ENCODE results near the gene NAT14. TPM values are rescaled to one million over a fixed set of nuclear protein-coding genes. Genes with fewer than 3 reads are reported as not detected.
A peak's percentile ranks its signal among the peaks of the same experiment; 100 is the strongest.

Gene NAT14
- total and polyA plus RNA-seq, 2 of the 8 experiments (the other 6 are each of a cell fraction or from before 2014, with no cell fraction given): 47.1 to 71.2 TPM

DNA sequence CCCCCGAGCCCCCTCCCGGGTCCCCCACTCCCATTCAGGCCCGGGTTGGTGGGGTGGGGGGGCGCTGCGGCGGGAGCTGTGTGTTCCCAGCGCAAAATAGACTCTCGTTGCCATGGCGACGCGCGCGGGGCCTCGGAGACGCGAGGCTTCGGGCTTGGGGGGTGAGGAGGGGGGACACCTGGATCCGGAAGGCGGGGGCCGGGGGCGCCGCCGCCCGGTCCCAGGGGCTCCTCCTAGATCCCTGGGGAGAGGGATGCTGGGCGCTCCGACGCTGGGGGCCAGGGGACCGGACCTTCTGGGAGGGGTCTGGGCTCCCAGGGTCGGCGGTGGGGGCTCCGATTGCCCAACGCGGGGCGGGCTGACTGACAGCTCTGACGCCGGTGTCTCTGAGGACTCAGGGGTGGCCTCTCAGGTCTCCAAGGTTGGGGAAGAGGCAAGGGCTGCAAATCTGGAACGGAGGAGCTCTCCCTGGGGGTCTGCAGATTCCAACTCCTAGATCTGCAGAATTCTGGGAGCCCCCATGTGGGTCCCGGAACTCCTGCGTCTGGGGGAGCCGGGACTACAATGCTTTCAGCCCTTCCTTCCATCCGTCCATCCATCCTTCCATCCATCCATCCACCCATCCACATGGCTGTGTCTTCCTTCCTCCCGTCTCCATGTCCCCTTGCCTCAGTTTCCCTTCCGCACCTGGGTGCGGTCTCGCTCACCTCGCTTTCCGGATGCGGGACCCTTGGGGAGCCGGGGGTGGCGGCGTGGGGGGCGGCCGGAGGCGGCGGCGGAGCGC lies 32.8 kb upstream of the NAT14 start:
- FAIRE-seq (no peak), DNase-seq (ENCODE audit: low read depth in 1 of 2, low spot score in 2 of 2) (peak in 1 of 2 experiments; percentile 70)
- peak overlapping the region; percentile 26 to 69 (median 40); a peak in 7 of 8 replicates for H3K4me3 ChIP-seq (ENCODE audit: extremely low read depth in 1 of 4, insufficient read depth in 2 of 4, low read depth in 3 of 4, low read length in 4 of 4)
- H3K36me3 ChIP-seq (ENCODE audit: control insufficient read depth in 2 of 4, insufficient read depth in 4 of 4, low read length in 3 of 4): peaks cover 0 to 5% (median 0%) of the 10 kb centered on the region in 4 experiments; a peak in 2 of 8 replicates
- no peak overlapping the region for H2BK120ac ChIP-seq (replicated peaks; ENCODE audit: low read depth, low read length)
- H3K79me1 ChIP-seq (ENCODE audit: low read depth, low read length): peaks cover 4% of the 10 kb centered on the region; the same call in 1 of the 2 replicates
- no peak overlapping the region for H3K9ac ChIP-seq (replicated peaks in 1 of 4; ENCODE audit: extremely low read depth in 1 of 4, low read depth in 3 of 4, low read length in 3 of 4)
- H4K20me1 ChIP-seq (replicated peaks in 1 of 2; ENCODE audit: control insufficient read depth in 1 of 2, insufficient read depth in 2 of 2, low read length in 2 of 2): peaks cover 2 to 16% of the 10 kb centered on the region in 2 experiments
- H4K91ac ChIP-seq (replicated peaks; ENCODE audit: insufficient read length, low read length): no peak overlapping the region
- no peak overlapping the region for H2BK20ac ChIP-seq (ENCODE audit: low read length)
- H4K5ac ChIP-seq (ENCODE audit: insufficient read length, low read depth, low read length): no peak overlapping the region
- no peak overlapping the region for H2BK15ac ChIP-seq (ENCODE audit: low read length)
- no peaks in the 10 kb centered on the region for H3K79me2 ChIP-seq (ENCODE audit: control insufficient read depth in 1 of 2, insufficient read depth in 2 of 2, low read length in 2 of 2)
- H4K8ac ChIP-seq (ENCODE audit: extremely low read depth, insufficient read depth, low read length): no peak overlapping the region
- H3K14ac ChIP-seq (ENCODE audit: insufficient read length): no peak overlapping the region
- no peak overlapping the region for H2BK12ac ChIP-seq (ENCODE audit: low read depth, low read length)
- H3K9me3 ChIP-seq (ENCODE audit: insufficient read depth in 2 of 2, low read depth in 1 of 2, low read length in 1 of 2): no peaks in the 10 kb centered on the region
- H2AK5ac ChIP-seq (ENCODE audit: low read depth, low read length): no peak overlapping the region
- H3K56ac ChIP-seq (replicated peaks; ENCODE audit: insufficient read length, low read depth, low read length): no peak overlapping the region
- H3K27me3 ChIP-seq (replicated peaks in 1 of 4; ENCODE audit: control insufficient read depth in 3 of 4, extremely low read depth in 1 of 4, insufficient read depth in 3 of 4, low read length in 3 of 4): peaks cover 31 to 52% (median 50%) of the 10 kb centered on the region in 4 experiments
- H3K4ac ChIP-seq (replicated peaks; ENCODE audit: insufficient read length, low read depth, low read length): no peak overlapping the region
- CTCF ChIA-PET (ENCODE audit: partially characterized antibody): interaction anchor here (0.9 to 2.5 kb wide), 6 partner anchors 24 to 311 kb away, joined by 3 to 13 read pairs (median 6); partner anchors contain the start of gene DNAAF3
- H3K27ac ChIP-seq (ENCODE audit: low read depth, low read length): no peak overlapping the region
- peaks cover 0 to 5% (median 2%) of the 10 kb centered on the region in 4 experiments; a peak in 5 of 7 replicates for H3K4me1 ChIP-seq (replicated peaks in 1 of 4; ENCODE audit: control insufficient read depth in 3 of 4, insufficient read depth in 4 of 4, low read length in 3 of 4)
- H2BK5ac ChIP-seq (ENCODE audit: low read depth, low read length): no peak overlapping the region
- H3K23ac ChIP-seq (ENCODE audit: insufficient read length): no peak overlapping the region
- H2AFZ ChIP-seq (ENCODE audit: low read length): no peak overlapping the region
- 11% methylated on average over 21 of the region's 57 CpGs; no CpG with 5 or more reads in 1 of the 2 experiments for WGBS, 2 experiments (ENCODE audit: extremely low coverage in 1 of 2, insufficient coverage in 1 of 2, insufficient read length in 1 of 2, insufficient replicate concordance in 2 of 2, low coverage in 1 of 2, low lambda C conversion rate in 2 of 2, missing lambda C conversion rate in 1 of 2)
- peak overlapping the region; percentile 73 to 93 for H3K4me2 ChIP-seq (ENCODE audit: insufficient read depth in 1 of 2, low read depth in 2 of 2, low read length in 2 of 2)
- H3K18ac ChIP-seq (ENCODE audit: extremely low read depth, low read length): no peak overlapping the region
- POLR2A ChIA-PET (ENCODE audit: partially characterized antibody): interaction anchor here (0.5 to 3.0 kb wide), 18 partner anchors 8 to 335 kb away, joined by 3 to 22 read pairs (median 4); partner anchors contain the start of genes ISOC2, PPP1R12C, SHISA7 and UBE2S
- peaks cover 20% of the 10 kb centered on the region; the same call in 1 of the 2 replicates for H3K23me2 ChIP-seq (ENCODE audit: low read depth, low read length)
- TF ChIP-seq EGR1 (IDR thresholded peaks at IDR 0.05; ENCODE audit: borderline replicate concordance, low read depth, low read length) (no peak), NRF1 (IDR thresholded peaks at IDR 0.05; ENCODE audit: low read depth, low read length) (no peak), SIN3A (conservative IDR thresholded peaks at IDR 0.05 in 1 of 2, IDR thresholded peaks at IDR 0.05 in 1 of 2; ENCODE audit: low read depth in 1 of 2, low read length in 2 of 2) (no peak; a peak in 1 of 4 replicates), GABPA (IDR thresholded peaks at IDR 0.05; ENCODE audit: borderline replicate concordance, insufficient read depth, low read length) (no peak), SUZ12 (IDR thresholded peaks at IDR 0.05; ENCODE audit: low read length) (peak; percentile 38; the same call in 1 of the 2 replicates), EZH2 (IDR thresholded peaks at IDR 0.05; ENCODE audit: low read depth, low read length, severe bottlenecking) (peak; percentile 32), ASH2L (IDR thresholded peaks at IDR 0.05; ENCODE audit: low read length) (no peak), HDAC6 (IDR thresholded peaks at IDR 0.05; ENCODE audit: low read depth, low read length) (no peak), TCF12 (IDR thresholded peaks at IDR 0.05; ENCODE audit: low read depth, low read length) (no peak)
- TF ChIP-seq, protein P1, sequence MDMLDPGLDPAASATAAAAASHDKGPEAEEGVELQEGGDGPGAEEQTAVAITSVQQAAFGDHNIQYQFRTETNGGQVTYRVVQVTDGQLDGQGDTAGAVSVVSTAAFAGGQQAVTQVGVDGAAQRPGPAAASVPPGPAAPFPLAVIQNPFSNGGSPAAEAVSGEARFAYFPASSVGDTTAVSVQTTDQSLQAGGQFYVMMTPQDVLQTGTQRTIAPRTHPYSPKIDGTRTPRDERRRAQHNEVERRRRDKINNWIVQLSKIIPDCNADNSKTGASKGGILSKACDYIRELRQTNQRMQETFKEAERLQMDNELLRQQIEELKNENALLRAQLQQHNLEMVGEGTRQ (IDR thresholded peaks at IDR 0.05; ENCODE audit: low read length): no peak
